ENCODE results near the gene NDUFV2. TPM values are rescaled to one million over a fixed set of nuclear protein-coding genes. Genes with fewer than 3 reads are reported as not detected.

NDUFV2 gene
- total and polyA plus RNA-seq, 2 of the 8 experiments (the other 6 are each of a cell fraction or from before 2014, with no cell fraction given): 90.8 to 191 TPM

GRCh38 chr18:9148203-9148552 is 45.7 kb downstream of the NDUFV2 start:
- H3K56ac ChIP-seq (replicated peaks; ENCODE audit: insufficient read length, low read depth, low read length): no peak overlapping the region
- H3K18ac ChIP-seq (ENCODE audit: extremely low read depth, low read length): no peak overlapping the region
- H2BK20ac ChIP-seq (ENCODE audit: low read length): no peak overlapping the region
- H3K9ac ChIP-seq (replicated peaks in 1 of 4; ENCODE audit: extremely low read depth in 1 of 4, low read depth in 3 of 4, low read length in 3 of 4): no peak overlapping the region
- ChIA-PET POLR2A (ENCODE audit: partially characterized antibody) (interaction anchor here (1.0 to 1.4 kb wide), 2 partner anchors 12 to 44 kb away, joined by 3 to 5 read pairs; partner anchors contain the start of gene ANKRD12), CTCF (ENCODE audit: partially characterized antibody) (interaction anchor here (0.8 to 2.8 kb wide), 7 partner anchors 9 to 810 kb away, joined by 3 to 14 read pairs (median 3); no protein-coding TSS in a partner anchor)
- no peak overlapping the region for H3K23ac ChIP-seq (ENCODE audit: insufficient read length)
- no peak overlapping the region for H3K4me2 ChIP-seq (ENCODE audit: insufficient read depth in 1 of 2, low read depth in 2 of 2, low read length in 2 of 2)
- no peak overlapping the region for H3K4me3 ChIP-seq (ENCODE audit: extremely low read depth in 1 of 4, insufficient read depth in 2 of 4, low read depth in 3 of 4, low read length in 4 of 4)
- H2BK120ac ChIP-seq (replicated peaks; ENCODE audit: low read depth, low read length): no peak overlapping the region
- DNase-seq (ENCODE audit: low read depth in 1 of 2, low spot score in 2 of 2) (no peak), FAIRE-seq (no peak)
- H2AK5ac ChIP-seq (ENCODE audit: low read depth, low read length): no peak overlapping the region
- WGBS, 2 experiments (ENCODE audit: extremely low coverage in 1 of 2, insufficient coverage in 1 of 2, insufficient read length in 1 of 2, insufficient replicate concordance in 2 of 2, low coverage in 1 of 2, low lambda C conversion rate in 2 of 2, missing lambda C conversion rate in 1 of 2): 62% methylated on average over 1 of the region's 1 CpG; no CpG with 5 or more reads in 1 of the 2 experiments
- H4K8ac ChIP-seq (ENCODE audit: extremely low read depth, insufficient read depth, low read length): no peak overlapping the region
- no peak overlapping the region for H3K27ac ChIP-seq (ENCODE audit: low read depth, low read length)
- no peak overlapping the region for H2BK15ac ChIP-seq (ENCODE audit: low read length)
- H3K14ac ChIP-seq (ENCODE audit: insufficient read length): no peak overlapping the region
- peaks cover 0 to 7% of the 10 kb centered on the region in 2 experiments for H4K20me1 ChIP-seq (replicated peaks in 1 of 2; ENCODE audit: control insufficient read depth in 1 of 2, insufficient read depth in 2 of 2, low read length in 2 of 2)
- no peak overlapping the region for H3K4ac ChIP-seq (replicated peaks; ENCODE audit: insufficient read length, low read depth, low read length)
- peaks cover 3 to 94% of the 10 kb centered on the region in 2 experiments for H3K79me2 ChIP-seq (ENCODE audit: control insufficient read depth in 1 of 2, insufficient read depth in 2 of 2, low read length in 2 of 2)
- no peaks in the 10 kb centered on the region for H3K27me3 ChIP-seq (replicated peaks in 1 of 4; ENCODE audit: control insufficient read depth in 3 of 4, extremely low read depth in 1 of 4, insufficient read depth in 3 of 4, low read length in 3 of 4)
- H3K9me3 ChIP-seq (ENCODE audit: insufficient read depth in 2 of 2, low read depth in 1 of 2, low read length in 1 of 2): no peaks in the 10 kb centered on the region
- H2BK5ac ChIP-seq (ENCODE audit: low read depth, low read length): no peak overlapping the region
- no peak overlapping the region for H4K91ac ChIP-seq (replicated peaks; ENCODE audit: insufficient read length, low read length)
- H3K36me3 ChIP-seq (ENCODE audit: control insufficient read depth in 2 of 4, insufficient read depth in 4 of 4, low read length in 3 of 4): no peaks in the 10 kb centered on the region; a peak in 1 of 8 replicates
- no peaks in the 10 kb centered on the region for H3K79me1 ChIP-seq (ENCODE audit: low read depth, low read length)
- no peak overlapping the region for H4K5ac ChIP-seq (ENCODE audit: insufficient read length, low read depth, low read length)
- H3K4me1 ChIP-seq (replicated peaks in 1 of 4; ENCODE audit: control insufficient read depth in 3 of 4, insufficient read depth in 4 of 4, low read length in 3 of 4): peaks cover 0 to 5% (median 0%) of the 10 kb centered on the region in 4 experiments; a peak in 1 of 7 replicates
- H3K23me2 ChIP-seq (ENCODE audit: low read depth, low read length): no peaks in the 10 kb centered on the region
- H2AFZ ChIP-seq (ENCODE audit: low read length): no peak overlapping the region
- no peak for TF ChIP-seq GABPA (IDR thresholded peaks at IDR 0.05; ENCODE audit: borderline replicate concordance, insufficient read depth, low read length)
- no peak overlapping the region for H2BK12ac ChIP-seq (ENCODE audit: low read depth, low read length)
